Ammon's horn (tissue), 1 donor: ENCODE data around the gene PGAP1.
A peak's percentile ranks its signal among the peaks of the same experiment; 100 is the strongest.
"Not testable (repeated sequence)": the region's sequence is repeated elsewhere in the genome, so short reads cannot be mapped to it uniquely, and the experiment has no call there.

Source experiments
- DNase-seq: peaks from one replicate; pipeline ENCODE4 v3.0.0-alpha.2; 2016; ENCODE audit warnings: low spot score

PGAP1 gene

GRCh38 chr2:196951973-196952372 lies 25.5 kb upstream of the PGAP1 start:
- DNase-seq, result no peak

- DNase-seq, result no peak
These were observed 22.6 kb upstream of the PGAP1 start for GRCh38 chr2:196949116-196949515.

GRCh38 chr2:196944570-196944969 lies 18.1 kb upstream of the PGAP1 start:
- no peak for DNase-seq

GRCh38 chr2:196941398-196942078 lies 15.0 kb upstream of the PGAP1 start:
- no peak for DNase-seq

GRCh38 chr2:196939371-196939770 lies 12.9 kb upstream of the PGAP1 start:
- no peak for DNase-seq

GRCh38 chr2:196935432-196935831 lies 8.9 kb upstream of the PGAP1 start:
- no peak for DNase-seq

GRCh38 chr2:196934672-196935071 lies 8.2 kb upstream of the PGAP1 start:
- DNase-seq, result no peak

- DNase-seq, result no peak
These were observed 5.0 kb upstream of the PGAP1 start for GRCh38 chr2:196931555-196931954.

GRCh38 chr2:196927376-196928225 lies 1.1 kb upstream of the PGAP1 start:
- DNase-seq, result peak; percentile 50

- DNase-seq, result peak; percentile 58
These were observed 542 bp downstream of the PGAP1 start for GRCh38 chr2:196925768-196926561.

- peak; percentile 37 for DNase-seq
These were observed 1.3 kb downstream of the PGAP1 start for GRCh38 chr2:196925051-196925767.

GRCh38 chr2:196924051-196924450 lies 2.5 kb downstream of the PGAP1 start:
- no peak for DNase-seq

GRCh38 chr2:196918927-196919326 lies 7.6 kb downstream of the PGAP1 start:
- no peak for DNase-seq

- DNase-seq, result no peak
These were observed 8.7 kb downstream of the PGAP1 start for GRCh38 chr2:196917802-196918201.

- no peak for DNase-seq
These were observed 10.9 kb downstream of the PGAP1 start for GRCh38 chr2:196915507-196916189.

GRCh38 chr2:196914867-196915460 lies 11.5 kb downstream of the PGAP1 start:
- DNase-seq, result no peak

- no peak for DNase-seq
These were observed 12.8 kb downstream of the PGAP1 start for GRCh38 chr2:196913691-196914090.

GRCh38 chr2:196905365-196905764 lies 21.1 kb downstream of the PGAP1 start:
- not testable (repeated sequence) for DNase-seq

GRCh38 chr2:196902828-196903227 lies 23.7 kb downstream of the PGAP1 start:
- no peak for DNase-seq

GRCh38 chr2:196900843-196901242 lies 25.7 kb downstream of the PGAP1 start:
- DNase-seq, result no peak

- DNase-seq, result no peak
These were observed 26.5 kb downstream of the PGAP1 start for GRCh38 chr2:196899976-196900375.
